ENCODE measurements around the gene RUNX2.

DNA sequence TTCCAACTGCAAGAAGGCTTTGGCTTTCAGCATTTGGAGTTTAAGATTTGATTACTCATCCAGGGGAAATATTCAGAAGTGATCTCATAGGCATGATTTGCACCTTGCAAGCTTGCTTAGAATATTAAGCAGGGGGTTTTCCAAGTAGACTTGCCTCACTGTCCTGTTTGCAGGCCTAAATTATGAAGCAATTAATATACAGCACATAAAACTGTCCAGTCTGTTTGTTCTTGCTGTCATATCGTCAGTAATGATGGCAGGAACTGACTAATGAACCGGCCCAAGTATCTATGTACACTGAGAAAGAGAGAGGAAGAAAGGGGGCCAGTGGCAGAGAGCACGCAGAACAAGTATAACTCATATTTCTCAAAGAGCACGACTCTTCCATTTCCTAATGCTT is 262.1 kb downstream of the RUNX2 start:
- TF ChIP-seq, protein P1, sequence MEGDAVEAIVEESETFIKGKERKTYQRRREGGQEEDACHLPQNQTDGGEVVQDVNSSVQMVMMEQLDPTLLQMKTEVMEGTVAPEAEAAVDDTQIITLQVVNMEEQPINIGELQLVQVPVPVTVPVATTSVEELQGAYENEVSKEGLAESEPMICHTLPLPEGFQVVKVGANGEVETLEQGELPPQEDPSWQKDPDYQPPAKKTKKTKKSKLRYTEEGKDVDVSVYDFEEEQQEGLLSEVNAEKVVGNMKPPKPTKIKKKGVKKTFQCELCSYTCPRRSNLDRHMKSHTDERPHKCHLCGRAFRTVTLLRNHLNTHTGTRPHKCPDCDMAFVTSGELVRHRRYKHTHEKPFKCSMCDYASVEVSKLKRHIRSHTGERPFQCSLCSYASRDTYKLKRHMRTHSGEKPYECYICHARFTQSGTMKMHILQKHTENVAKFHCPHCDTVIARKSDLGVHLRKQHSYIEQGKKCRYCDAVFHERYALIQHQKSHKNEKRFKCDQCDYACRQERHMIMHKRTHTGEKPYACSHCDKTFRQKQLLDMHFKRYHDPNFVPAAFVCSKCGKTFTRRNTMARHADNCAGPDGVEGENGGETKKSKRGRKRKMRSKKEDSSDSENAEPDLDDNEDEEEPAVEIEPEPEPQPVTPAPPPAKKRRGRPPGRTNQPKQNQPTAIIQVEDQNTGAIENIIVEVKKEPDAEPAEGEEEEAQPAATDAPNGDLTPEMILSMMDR (IDR thresholded peaks at IDR 0.05; ENCODE audit: insufficient read depth, low read depth, low read length): no peak
- TF ChIP-seq EZH2 (IDR thresholded peaks at IDR 0.05; ENCODE audit: insufficient read depth, low read length): no peak
